ENCODE data around the gene MORC2. TPM values are rescaled to one million over a fixed set of nuclear protein-coding genes. Genes with fewer than 3 reads are reported as not detected.

MORC2 gene
- total and polyA plus RNA-seq, 4 experiments from 2014 or later = 9.5 to 46.3 (median 33.3) TPM

- H3K27me3 ChIP-seq (ENCODE audit: insufficient read depth, low read length) = no peaks in the 10 kb centered on the region
- H3K9me3 Mint-ChIP-seq = peaks cover 9 to 66% (median 50%) of the 10 kb centered on the region in 8 donors
- no peak for DNase-seq
- H3K27me3 Mint-ChIP-seq = no peaks in the 10 kb centered on the region
- ChIA-PET POLR2A (ENCODE audit: partially characterized antibody) (interaction anchor here (1.2 to 7.4 kb wide), 15 partner anchors 11 to 547 kb away, joined by 3 to 142 read pairs (median 10); partner anchors contain the start of genes PATZ1, PIK3IP1, RNF185 and SELENOM), CTCF (ENCODE audit: partially characterized antibody) (interaction anchor here (1.0 to 3.6 kb wide), 4 partner anchors 11 to 115 kb away, joined by 3 to 35 read pairs (median 3); no protein-coding TSS in a partner anchor)
- peak overlapping the region; percentile 8 to 97 (median 83) for H3K27ac Mint-ChIP-seq
- peaks cover 26 to 57% (median 44%) of the 10 kb centered on the region in 4 donors for H3K4me1 Mint-ChIP-seq
- peaks cover 59 to 67% of the 10 kb centered on the region in 2 donors for H3K36me3 Mint-ChIP-seq
- peak overlapping the region; percentile 90 for H3K27ac ChIP-seq (ENCODE audit: low read depth, low read length)
- peaks cover 39% of the 10 kb centered on the region for H3K4me1 ChIP-seq (ENCODE audit: insufficient read depth, low read length)
- peaks cover 26% of the 10 kb centered on the region for H3K36me3 ChIP-seq (ENCODE audit: insufficient read depth, low read length)
- peak overlapping the region; percentile 88 to 96 (median 92) for H3K4me3 Mint-ChIP-seq
- peak overlapping the region; percentile 68 to 80 for H3K4me3 ChIP-seq (ENCODE audit: low read length in 2 of 2)
- intact Hi-C loops (cut with micrococcal nuclease) = no loop called here
- H3K9me3 ChIP-seq (ENCODE audit: control insufficient read depth in 1 of 2, low read length in 2 of 2) = peaks cover 5 to 36% of the 10 kb centered on the region in 2 donors
Observed at GRCh38 chr22:30970356-30970746, 1.8 kb upstream of the MORC2 start.

GRCh38 chr22:30969532-30970355 lies 1.2 kb upstream of the MORC2 start:
- H3K36me3 Mint-ChIP-seq = peaks cover 57 to 62% of the 10 kb centered on the region in 2 donors

GRCh38 chr22:30968924-30969531 lies 454 bp upstream of the MORC2 start, which contains the start of gene TUG1:
Gene TUG1, plus strand, starts transcription at chr22:30969265.
- ChIA-PET POLR2A (ENCODE audit: partially characterized antibody) (interaction anchor here (1.0 to 7.4 kb wide), 26 partner anchors 13 to 1505 kb away, joined by 3 to 142 read pairs (median 6); partner anchors contain the start of genes FBXO7, PATZ1, PES1 and PIK3IP1), CTCF (ENCODE audit: partially characterized antibody) (interaction anchor here (1.0 to 3.6 kb wide), 13 partner anchors 10 to 169 kb away, joined by 3 to 35 read pairs (median 4); no protein-coding TSS in a partner anchor)
- peaks cover 30 to 69% (median 52%) of the 10 kb centered on the region in 4 donors for H3K4me1 Mint-ChIP-seq
- Histone ChIP-seq H3K27ac (ENCODE audit: low read depth, low read length) (peak within 1 kb of the TSS; percentile 90), H3K36me3 (ENCODE audit: insufficient read depth, low read length) (peaks cover 26% of the 10 kb centered on the region), H3K4me3 (ENCODE audit: low read length in 2 of 2) (peak within 1 kb of the TSS; percentile 68 to 80), H3K27me3 (ENCODE audit: insufficient read depth, low read length) (no peaks in the 10 kb centered on the region), H3K9me3 (ENCODE audit: control insufficient read depth in 1 of 2, low read length in 2 of 2) (peaks cover 5 to 27% of the 10 kb centered on the region in 2 donors), H3K4me1 (ENCODE audit: insufficient read depth, low read length) (peaks cover 39% of the 10 kb centered on the region)
- H3K27ac Mint-ChIP-seq = peak within 1 kb of the TSS; percentile 94 to 98 (median 97)
- DNase-seq = peak; percentile 97 to 99 (median 98)
- peaks cover 9 to 53% (median 38%) of the 10 kb centered on the region in 8 donors for H3K9me3 Mint-ChIP-seq
- H3K4me3 Mint-ChIP-seq = peak within 1 kb of the TSS; percentile 89 to 96 (median 94)
- intact Hi-C loops (cut with micrococcal nuclease) = loop anchor here (1.0 to 2.0 kb wide), 6 partner anchors 26 to 377 kb away; partner anchors contain the start of genes LIMK2, SLC35E4 and SMTN
- peaks cover 50 to 55% of the 10 kb centered on the region in 2 donors for H3K36me3 Mint-ChIP-seq
- H3K27me3 Mint-ChIP-seq = no peaks in the 10 kb centered on the region

More at GRCh38 chr22:30969532-30970355, 1.2 kb upstream of the MORC2 start:
- Histone ChIP-seq H3K9me3 (ENCODE audit: control insufficient read depth in 1 of 2, low read length in 2 of 2) (peaks cover 5 to 31% of the 10 kb centered on the region in 2 donors), H3K4me1 (ENCODE audit: insufficient read depth, low read length) (peaks cover 39% of the 10 kb centered on the region), H3K36me3 (ENCODE audit: insufficient read depth, low read length) (peaks cover 26% of the 10 kb centered on the region), H3K27ac (ENCODE audit: low read depth, low read length) (peak overlapping the region; percentile 90), H3K4me3 (ENCODE audit: low read length in 2 of 2) (peak overlapping the region; percentile 68 to 80), H3K27me3 (ENCODE audit: insufficient read depth, low read length) (no peaks in the 10 kb centered on the region)
- CTCF ChIA-PET (ENCODE audit: partially characterized antibody) = interaction anchor here (1.0 to 3.6 kb wide), 11 partner anchors 9 to 116 kb away, joined by 3 to 35 read pairs (median 4); no protein-coding TSS in a partner anchor
- Mint-ChIP-seq H3K9me3 (peaks cover 9 to 60% (median 45%) of the 10 kb centered on the region in 8 donors), H3K27ac (peak overlapping the region; percentile 82 to 97 (median 91)), H3K4me1 (peaks cover 30 to 63% (median 49%) of the 10 kb centered on the region in 4 donors), H3K4me3 (peak overlapping the region; percentile 88 to 96 (median 92)), H3K27me3 (no peaks in the 10 kb centered on the region)
- POLR2A ChIA-PET (ENCODE audit: partially characterized antibody) = interaction anchor here (0.6 to 7.4 kb wide), 27 partner anchors 12 to 1505 kb away, joined by 3 to 142 read pairs (median 6); partner anchors contain the start of genes FBXO7, PATZ1, PES1 and PIK3IP1
- peak in 3 of 5 donors; percentile 41 to 63 (median 49) for DNase-seq
- intact Hi-C loops (cut with micrococcal nuclease) = loop anchor here (1.0 to 2.0 kb wide), 6 partner anchors 26 to 377 kb away; partner anchors contain the start of genes LIMK2, SLC35E4 and SMTN

GRCh38 chr22:30964858-30965257 lies 3.7 kb downstream of the MORC2 start:
- H3K36me3 ChIP-seq (ENCODE audit: insufficient read depth, low read length) = no peaks in the 10 kb centered on the region
- Mint-ChIP-seq H3K36me3 (peaks cover 14 to 16% of the 10 kb centered on the region in 2 donors), H3K4me1 (peaks cover 15 to 37% (median 26%) of the 10 kb centered on the region in 4 donors), H3K9me3 (peaks cover 2 to 19% (median 8%) of the 10 kb centered on the region in 8 donors), H3K27ac (peak overlapping the region in 1 of 7 donors; percentile 34), H3K27me3 (no peaks in the 10 kb centered on the region), H3K4me3 (peak overlapping the region in 1 of 8 donors; percentile 3)
- intact Hi-C loops (cut with micrococcal nuclease) = no loop called here
- ChIA-PET POLR2A (ENCODE audit: partially characterized antibody) (interaction anchor here (0.7 to 1.8 kb wide), 3 partner anchors 12 to 43 kb away, joined by 3 to 7 read pairs (median 3); no protein-coding TSS in a partner anchor), CTCF (ENCODE audit: partially characterized antibody) (interaction anchor here (0.7 to 1.2 kb wide), 2 partner anchors 45 to 120 kb away, joined by 3 read pairs; no protein-coding TSS in a partner anchor)
- no peak overlapping the region for H3K4me3 ChIP-seq (ENCODE audit: low read length in 2 of 2)
- peaks cover 18% of the 10 kb centered on the region for H3K4me1 ChIP-seq (ENCODE audit: insufficient read depth, low read length)
- no peaks in the 10 kb centered on the region for H3K27me3 ChIP-seq (ENCODE audit: insufficient read depth, low read length)
- H3K27ac ChIP-seq (ENCODE audit: low read depth, low read length) = no peak overlapping the region
- no peak for DNase-seq
- H3K9me3 ChIP-seq (ENCODE audit: control insufficient read depth in 1 of 2, low read length in 2 of 2) = no peaks in the 10 kb centered on the region

DNA sequence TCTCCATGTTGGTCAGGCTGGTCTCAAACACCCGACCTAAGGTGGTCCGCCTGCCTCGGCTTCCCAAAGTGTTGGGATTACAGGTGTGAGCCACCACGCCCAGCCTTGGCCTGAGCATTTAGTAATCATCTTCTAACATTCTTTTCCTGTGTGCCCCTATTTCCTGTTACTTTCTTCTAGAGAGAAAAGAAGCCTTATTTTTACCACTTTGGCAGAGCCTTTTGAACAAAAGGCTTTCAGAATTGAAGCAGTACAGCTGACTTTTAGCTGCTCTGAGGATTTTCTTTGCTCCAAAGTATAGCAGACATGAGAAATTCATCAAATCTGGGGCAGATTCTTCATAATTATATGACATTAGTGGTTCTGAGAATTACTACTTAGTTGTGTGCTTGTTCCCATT lies 13.4 kb downstream of the MORC2 start:
- Histone ChIP-seq H3K4me1 (ENCODE audit: insufficient read depth, low read length) (peaks cover 22% of the 10 kb centered on the region), H3K9me3 (ENCODE audit: control insufficient read depth in 1 of 2, low read length in 2 of 2) (no peaks in the 10 kb centered on the region), H3K27ac (ENCODE audit: low read depth, low read length) (no peak overlapping the region), H3K27me3 (ENCODE audit: insufficient read depth, low read length) (no peaks in the 10 kb centered on the region), H3K36me3 (ENCODE audit: insufficient read depth, low read length) (no peaks in the 10 kb centered on the region), H3K4me3 (ENCODE audit: low read length in 2 of 2) (no peak overlapping the region)
- peak overlapping the region in 4 of 7 donors; percentile 3 to 38 (median 12) for H3K27ac Mint-ChIP-seq
- peak overlapping the region in 1 of 8 donors; percentile 43 for H3K4me3 Mint-ChIP-seq
- no peaks in the 10 kb centered on the region for H3K27me3 Mint-ChIP-seq
- H3K9me3 Mint-ChIP-seq = no peaks in the 10 kb centered on the region
- CTCF ChIA-PET (ENCODE audit: partially characterized antibody) = no interaction called here
- POLR2A ChIA-PET (ENCODE audit: partially characterized antibody) = interaction anchor here (1.1 to 1.4 kb wide), 2 partner anchors 14 to 33 kb away, joined by 3 read pairs; partner anchors contain the start of gene TUG1
- intact Hi-C loops (cut with micrococcal nuclease) = no loop called here
- no peak for DNase-seq
- peaks cover 34 to 35% of the 10 kb centered on the region in 2 donors for H3K36me3 Mint-ChIP-seq
- peaks cover 17 to 40% (median 27%) of the 10 kb centered on the region in 4 donors for H3K4me1 Mint-ChIP-seq

- peaks cover 18 to 44% (median 28%) of the 10 kb centered on the region in 4 donors for H3K4me1 Mint-ChIP-seq
- DNase-seq = no peak
Observed at GRCh38 chr22:30953206-30953605, 15.4 kb downstream of the MORC2 start.

More at GRCh38 chr22:30953206-30953605, 15.4 kb downstream of the MORC2 start:
- Histone ChIP-seq H3K4me3 (ENCODE audit: low read length in 2 of 2) (no peak overlapping the region), H3K27me3 (ENCODE audit: insufficient read depth, low read length) (no peaks in the 10 kb centered on the region), H3K27ac (ENCODE audit: low read depth, low read length) (no peak overlapping the region), H3K36me3 (ENCODE audit: insufficient read depth, low read length) (peaks cover 12% of the 10 kb centered on the region), H3K4me1 (ENCODE audit: insufficient read depth, low read length) (peaks cover 21% of the 10 kb centered on the region), H3K9me3 (ENCODE audit: control insufficient read depth in 1 of 2, low read length in 2 of 2) (no peaks in the 10 kb centered on the region)
- no peak overlapping the region for H3K4me3 Mint-ChIP-seq
- H3K9me3 Mint-ChIP-seq = no peaks in the 10 kb centered on the region
- intact Hi-C loops (cut with micrococcal nuclease) = no loop called here
- peaks cover 39 to 45% of the 10 kb centered on the region in 2 donors for H3K36me3 Mint-ChIP-seq
- CTCF ChIA-PET (ENCODE audit: partially characterized antibody) = interaction anchor here (1.0 to 1.3 kb wide), 3 partner anchors 16 to 132 kb away, joined by 3 to 5 read pairs (median 4); partner anchors contain the start of genes MORC2 and TUG1
- H3K27me3 Mint-ChIP-seq = no peaks in the 10 kb centered on the region
- POLR2A ChIA-PET (ENCODE audit: partially characterized antibody) = interaction anchor here (2.6 kb wide), 1 partner anchor 16 kb away, joined by 8 read pairs; the partner anchor contains the start of genes MORC2 and TUG1
- no peak overlapping the region for H3K27ac Mint-ChIP-seq
